Right renal cortex interstitium (tissue), 3 donors: ENCODE measurements around the gene NRXN3. TPM values are rescaled to one million over a fixed set of nuclear protein-coding genes. Genes with fewer than 3 reads are reported as not detected.

ENCODE experiments used
- DNase-seq, 3 donors: peaks; one replicate each; pipeline ENCODE4 v3.0.0-alpha.2; 2013; ENCODE audit warnings: low read depth in 3 of 3, low spot score in 2 of 3
- polyA plus RNA-seq, 3 donors: library from polyadenylated mRNA; unstranded; fragments of 120-200 nt; gene quantifications; one replicate each; pipeline ENCODE4 v1.2.1, GENCODE V29; 2013; ENCODE audit not compliant: insufficient read length in 3 of 3

Gene NRXN3
- polyA plus RNA-seq, 3 donors: 5.6 to 6.7 (median 5.9) TPM

GRCh38 chr14:79613625-79614024 lies 1443.5 kb downstream of the NRXN3 start:
- no peak for DNase-seq

DNA sequence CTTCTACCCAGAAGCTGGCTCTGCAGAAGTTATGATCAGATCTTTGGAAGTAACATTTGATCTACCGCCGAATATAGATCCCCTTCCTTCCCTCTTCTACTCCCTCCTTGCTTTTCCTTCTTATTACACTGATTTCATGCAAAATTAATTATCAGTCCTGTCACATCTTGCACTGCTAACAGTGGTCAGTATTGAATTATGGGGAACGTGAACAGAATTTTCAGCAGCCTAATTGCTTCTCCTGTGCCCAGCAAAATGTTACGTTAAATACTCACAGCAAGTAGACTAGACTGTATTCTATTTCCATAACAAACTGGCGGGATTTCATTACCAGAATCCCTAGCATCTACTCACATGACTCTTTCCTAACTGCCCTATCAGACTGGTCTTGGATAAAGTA lies 1444.3 kb downstream of the NRXN3 start:
- DNase-seq: no peak

DNA sequence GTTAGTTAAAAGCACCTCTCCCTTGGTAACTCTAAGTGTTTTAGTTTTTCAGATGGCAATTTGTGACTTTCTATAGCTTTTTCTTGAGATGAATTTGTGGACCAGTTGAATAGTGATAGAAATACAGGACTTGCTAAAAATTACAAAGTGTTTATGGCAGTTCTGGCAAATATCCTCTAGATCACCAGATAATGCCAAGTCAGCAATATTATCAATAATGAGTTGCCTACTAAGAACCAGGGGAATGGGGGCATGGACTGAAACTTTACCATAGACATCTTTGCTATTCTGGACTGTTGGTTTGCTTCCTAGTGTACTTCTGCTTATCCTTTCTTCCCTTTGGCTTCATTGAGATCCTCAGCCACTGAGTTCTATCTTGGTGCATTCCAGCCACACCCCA lies 1456.9 kb downstream of the NRXN3 start:
- no peak for DNase-seq

GRCh38 chr14:79629411-79630287 lies 1459.5 kb downstream of the NRXN3 start:
- no peak for DNase-seq

- no peak for DNase-seq
Measured at GRCh38 chr14:79630288-79630960, 1460.3 kb downstream of the NRXN3 start.

- no peak for DNase-seq
Measured at GRCh38 chr14:79631276-79631675, 1461.1 kb downstream of the NRXN3 start.

DNA sequence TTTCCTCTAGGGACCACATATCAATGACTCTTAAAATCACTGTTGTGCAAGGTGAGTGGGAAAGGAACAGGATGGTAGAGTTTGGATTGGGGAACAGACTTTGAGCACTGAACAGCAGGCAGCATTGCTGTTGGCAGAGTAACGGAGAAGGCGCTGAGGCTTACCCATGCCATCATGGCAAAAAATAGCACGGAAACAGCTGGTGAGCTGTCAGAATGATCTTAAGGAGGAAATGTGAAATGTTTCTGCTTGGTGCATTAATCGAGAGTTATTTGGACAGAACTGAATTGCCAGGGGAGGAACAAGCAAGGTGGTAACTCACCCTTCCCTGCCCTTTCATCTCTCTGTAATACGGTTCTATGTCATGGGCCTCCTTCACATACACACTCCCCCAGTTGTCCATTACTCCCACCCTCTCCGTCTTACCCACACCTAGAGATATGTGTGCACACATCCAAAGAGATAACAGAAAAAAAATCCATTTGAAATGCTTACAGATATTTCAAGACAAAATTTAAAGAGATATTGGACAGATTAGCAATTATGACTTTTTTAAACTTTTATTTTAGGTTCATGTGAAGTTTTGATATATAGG lies 1468.6 kb downstream of the NRXN3 start:
- DNase-seq: no peak

DNA sequence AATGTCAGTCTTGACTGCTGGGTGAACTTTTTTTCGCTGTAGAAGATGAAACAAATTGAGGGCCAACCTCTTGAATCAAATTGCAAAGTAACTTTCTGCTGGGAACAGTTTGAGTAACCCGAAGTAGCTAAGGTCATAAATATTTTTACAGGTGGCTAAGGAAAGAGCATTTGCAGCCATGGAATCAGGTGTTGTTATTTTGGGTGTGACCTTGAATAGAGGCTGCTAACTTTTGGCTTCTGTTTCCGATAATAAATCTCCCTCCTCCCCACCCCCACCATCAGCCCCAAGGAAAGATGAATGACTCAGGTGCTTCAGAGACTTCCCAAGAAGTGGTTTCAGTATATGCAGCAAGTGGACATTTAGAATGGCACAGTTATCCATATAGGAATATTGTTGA lies 1469.4 kb downstream of the NRXN3 start:
- no peak for DNase-seq

DNA sequence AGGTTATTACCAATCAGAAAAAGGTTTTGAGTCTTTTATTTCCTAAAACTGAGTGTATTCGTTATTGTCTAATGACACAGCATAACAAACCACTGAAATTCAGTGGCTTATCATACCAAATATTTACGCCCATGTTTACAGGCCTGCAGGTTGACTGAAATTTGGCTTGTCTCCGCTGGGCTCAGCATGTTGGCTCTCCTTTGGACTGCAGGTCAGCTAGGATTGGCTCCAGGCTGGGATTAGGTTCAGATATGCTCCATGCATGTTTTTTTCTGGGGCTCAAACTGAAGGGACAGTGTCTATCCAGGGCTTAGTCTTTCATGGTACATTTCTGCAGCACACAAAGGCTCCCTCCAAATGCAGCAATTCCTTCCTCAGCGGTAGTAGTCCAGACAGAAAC lies 1471.2 kb downstream of the NRXN3 start:
- DNase-seq: no peak

GRCh38 chr14:79643132-79643531 lies 1473.0 kb downstream of the NRXN3 start:
- DNase-seq: no peak

GRCh38 chr14:79645753-79646362 lies 1475.7 kb downstream of the NRXN3 start:
- DNase-seq: no peak

DNA sequence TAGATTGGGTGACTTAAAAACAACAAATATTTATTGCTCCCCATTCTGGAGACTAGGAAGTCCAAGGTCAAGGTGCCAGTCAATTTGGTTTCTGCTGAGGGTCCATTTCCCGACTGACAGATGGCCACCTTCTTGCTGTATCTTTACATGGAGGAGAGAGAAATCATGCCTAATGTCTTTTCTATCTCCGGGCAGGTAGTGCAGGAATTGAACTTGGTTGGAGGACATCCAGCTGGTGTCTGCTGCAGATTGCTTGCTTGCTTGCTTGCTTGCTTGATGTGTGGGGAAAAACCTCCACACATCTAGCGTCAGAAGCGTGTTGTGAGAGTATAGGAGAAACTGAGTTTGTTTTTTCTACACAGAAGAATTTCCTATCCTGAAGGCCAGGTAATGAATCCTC lies 1479.7 kb downstream of the NRXN3 start:
- no peak for DNase-seq

GRCh38 chr14:79652513-79653307 lies 1482.5 kb downstream of the NRXN3 start:
- DNase-seq: no peak

- DNase-seq: no peak
Measured at GRCh38 chr14:79656056-79656455, 1485.9 kb downstream of the NRXN3 start.

- DNase-seq: no peak
Measured at GRCh38 chr14:79656496-79656895, 1486.3 kb downstream of the NRXN3 start.

- DNase-seq: no peak
Measured at GRCh38 chr14:79658221-79658620, 1488.0 kb downstream of the NRXN3 start.

GRCh38 chr14:79658769-79659168 lies 1488.6 kb downstream of the NRXN3 start:
- no peak for DNase-seq

- peak in 1 of 3 donors; percentile 25 for DNase-seq
Measured at GRCh38 chr14:79660053-79660939, 1490.1 kb downstream of the NRXN3 start.

DNA sequence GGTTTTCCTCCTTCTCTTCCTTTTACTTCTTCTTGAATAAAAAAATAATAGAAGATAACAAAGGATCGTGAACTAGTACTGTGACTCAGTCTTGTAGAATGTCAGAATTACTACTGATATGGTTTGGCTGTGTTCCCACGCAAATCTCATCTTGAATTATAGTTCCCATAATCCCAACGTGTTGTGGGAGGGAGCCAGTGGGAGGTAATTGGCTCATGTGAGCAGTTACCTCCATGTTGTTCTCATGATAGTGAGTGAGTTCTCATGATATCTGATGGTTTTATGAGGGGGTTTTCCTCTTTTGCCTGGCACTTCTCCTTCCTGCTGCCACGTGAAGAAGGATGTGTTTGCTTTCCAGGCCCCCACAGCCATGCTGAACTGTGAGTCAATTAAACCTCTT lies 1491.6 kb downstream of the NRXN3 start:
- DNase-seq: no peak
